Camera-type eye (tissue), 1 donor: ENCODE results near the gene CNTNAP4. TPM values are rescaled to one million over a fixed set of nuclear protein-coding genes. Genes with fewer than 3 reads are reported as not detected.

Experiments used
- total RNA-seq: library from RNA; depleted of rRNA; stranded (reverse); fragments of >200 nt; gene quantifications from one replicate; pipeline ENCODE4 v1.2.3, GENCODE V29; 2014

Gene CNTNAP4
- total RNA-seq, result 32.0 TPM

DNA sequence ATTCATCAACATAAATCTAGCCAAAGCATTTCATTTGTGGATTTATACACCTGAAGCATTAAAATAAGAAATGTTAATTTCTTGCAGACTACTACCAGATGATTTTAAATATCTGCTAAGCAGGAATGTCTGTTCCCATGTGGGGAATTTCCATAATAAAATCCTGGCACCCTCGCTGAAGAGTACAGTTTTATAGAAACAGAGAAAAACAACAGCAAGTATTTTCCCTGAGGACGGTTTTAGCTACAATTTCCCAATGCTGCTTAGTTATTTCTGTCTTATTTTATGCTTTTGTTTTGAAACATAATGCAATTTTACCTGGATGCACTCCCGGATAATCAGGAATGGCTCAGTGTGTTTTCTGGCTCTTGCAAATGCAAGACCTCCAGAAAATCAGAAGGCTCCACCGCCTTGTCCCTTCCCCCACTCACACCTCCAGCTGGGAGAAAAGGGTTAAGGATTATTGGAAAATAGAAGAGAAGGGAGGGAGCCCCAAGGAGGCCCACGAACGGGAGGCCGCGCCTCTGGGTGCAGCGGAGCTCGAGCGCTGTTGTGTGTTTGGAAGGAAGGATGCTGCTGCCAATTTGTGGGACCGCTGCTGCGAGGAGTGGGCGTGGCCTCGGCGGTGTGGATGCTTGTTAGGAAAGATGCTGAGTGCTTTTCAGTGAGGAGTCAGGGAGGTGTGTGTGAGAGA is at the start of gene CNTNAP4:
Gene CNTNAP4 (plus strand): TSS at position 657 of the 694 bp plus-strand sequence. CDS start 262 bp downstream, outside the sequence.

